HepG2 (cell line): ENCODE data around the gene TIPIN. TPM values are rescaled to one million over a fixed set of nuclear protein-coding genes. Genes with fewer than 3 reads are reported as not detected.

Experiments
- CBX5 ChIP-seq: sonication (generic); formaldehyde crosslinking; IDR thresholded peaks from 2 replicates; pipeline ENCODE4 v1.4.0; 2020; ENCODE audit warnings: missing genetic modification reagents, borderline replicate concordance
- CERS6 ChIP-seq: sonication (generic); formaldehyde crosslinking; IDR thresholded peaks from 2 replicates; pipeline ENCODE4 v1.5.0; 2020; ENCODE audit warnings: missing genetic modification reagents
- ESRRA ChIP-seq: sonication (generic); formaldehyde crosslinking; IDR thresholded peaks from 2 replicates; pipeline ENCODE4 v1.5.1; 2020; ENCODE audit warnings: mild to moderate bottlenecking, low read depth, missing genetic modification reagents
- IKZF5 ChIP-seq: IDR thresholded peaks from 2 replicates; pipeline ENCODE4 v1.6.1; 2018; ENCODE audit warnings: missing genetic modification reagents, mild to moderate bottlenecking, missing compliant biosample characterization
- LRRFIP1 ChIP-seq: sonication (generic); formaldehyde crosslinking; conservative IDR thresholded peaks from 2 replicates; pipeline ENCODE4 v1.4.0; 2020; ENCODE audit warnings: missing genetic modification reagents
- MEIS1 ChIP-seq: sonication (generic); formaldehyde crosslinking; IDR thresholded peaks from 2 replicates; pipeline ENCODE4 v1.9.0; 2021; ENCODE audit warnings: mild to moderate bottlenecking, missing genetic modification reagents, moderate library complexity, borderline replicate concordance
- MIER3 ChIP-seq: IDR thresholded peaks from 2 replicates; pipeline ENCODE4 v1.6.1; 2016; ENCODE audit warnings: missing compliant biosample characterization, borderline replicate concordance
- ONECUT2 ChIP-seq: sonication (generic); formaldehyde crosslinking; IDR thresholded peaks from 2 replicates; pipeline ENCODE4 v1.4.0; 2020; ENCODE audit warnings: missing genetic modification reagents
- PHF8 ChIP-seq: sonication (generic); formaldehyde crosslinking; IDR thresholded peaks from 2 replicates; pipeline ENCODE4 v1.5.0; 2020; ENCODE audit warnings: missing genetic modification reagents
- POGK ChIP-seq: sonication (generic); formaldehyde crosslinking; conservative IDR thresholded peaks from 2 replicates; pipeline ENCODE4 v1.8.0; 2022; ENCODE audit warnings: mild to moderate bottlenecking, moderate library complexity, missing genetic modification reagents
- SKI ChIP-seq: fragments of 450-650 bp; IDR thresholded peaks from one replicate; pipeline ENCODE4 v1.6.1; 2018; ENCODE audit warnings: mild to moderate bottlenecking; ENCODE audit not compliant: partially characterized antibody
- SMAD1 ChIP-seq: sonication (generic); formaldehyde crosslinking; IDR thresholded peaks from 2 replicates; pipeline ENCODE4 v1.4.0; 2020; ENCODE audit warnings: missing genetic modification reagents, low read depth, mild to moderate bottlenecking, borderline replicate concordance
- WIZ ChIP-seq: sonication (generic); formaldehyde crosslinking; IDR thresholded peaks from 2 replicates; pipeline ENCODE4 v1.5.1; 2020; ENCODE audit warnings: mild to moderate bottlenecking, missing genetic modification reagents
- ZBTB7B ChIP-seq: sonication (generic); formaldehyde crosslinking; IDR thresholded peaks from 2 replicates; pipeline ENCODE4 v1.4.0; 2020; ENCODE audit warnings: missing genetic modification reagents
- ZNF138 ChIP-seq: sonication (generic); formaldehyde crosslinking; IDR thresholded peaks from 2 replicates; pipeline ENCODE4 v1.5.0; 2020; ENCODE audit warnings: mild to moderate bottlenecking, low read depth, missing genetic modification reagents
- ZNF276 ChIP-seq: sonication (generic); formaldehyde crosslinking; IDR thresholded peaks from 2 replicates; pipeline ENCODE4 v1.4.0; 2020; ENCODE audit warnings: mild to moderate bottlenecking, low read depth, missing genetic modification reagents
- ZNF44 ChIP-seq: sonication (generic); formaldehyde crosslinking; IDR thresholded peaks from 2 replicates; pipeline ENCODE4 v1.5.1; 2020; ENCODE audit warnings: mild to moderate bottlenecking, missing genetic modification reagents
- ZNF446 ChIP-seq: sonication (generic); formaldehyde crosslinking; IDR thresholded peaks from 2 replicates; pipeline ENCODE4 v1.5.0; 2020; ENCODE audit warnings: mild to moderate bottlenecking, missing genetic modification reagents
- ZSCAN29 ChIP-seq: sonication (generic); formaldehyde crosslinking; conservative IDR thresholded peaks from 2 replicates; pipeline ENCODE4 v1.4.0; 2020; ENCODE audit warnings: mild to moderate bottlenecking, missing genetic modification reagents
- polyA plus RNA-seq, 8 experiments: library from polyadenylated mRNA; depleted of rRNA in 3 of 8; stranded (reverse) in 7 of 8; unstranded in 1 of 8; fragments of >200 nt; fragmentation: Illumina TruSeq in 4 of 8; extraction: Trizol in 4 of 8; gene quantifications; 2 replicates each; pipeline versions ENCODE4 v1.2.1 to v1.2.3, GENCODE V29; 2011 to 2016; ENCODE audit warnings: low read depth in 4 of 8, missing spikeins in 1 of 8, mixed read lengths in 1 of 8; ENCODE audit not compliant: insufficient read depth in 1 of 8
- total RNA-seq, 5 experiments: library from RNA; depleted of rRNA; stranded (reverse); fragments of >200 nt; fragmentation: Illumina TruSeq; extraction: Trizol; gene quantifications; 2 replicates each; pipeline ENCODE4 v1.2.3, GENCODE V29; 2016; ENCODE audit warnings: low read depth in 1 of 5

TIPIN gene
- total and polyA plus RNA-seq, 2 of the 13 experiments (the other 11 are each of a cell fraction or from before 2014, with no cell fraction given), result 2.7 to 28.6 TPM

- TF ChIP-seq WIZ (no peak; the same call in 1 of the 2 replicates), MEIS1 (CRISPR knock-in tag) (peak; percentile 49; the same call in 1 of the 2 replicates), ZNF138 (no peak), ZNF276 (peak; percentile 94), ZSCAN29 (no peak), MIER3 (CRISPR knock-in tag) (no peak; the same call in 1 of the 2 replicates), LRRFIP1 (CRISPR knock-in tag) (no peak), ONECUT2 (CRISPR knock-in tag) (no peak), POGK (CRISPR knock-in tag) (no peak; the same call in 1 of the 2 replicates), ZNF44 (CRISPR knock-in tag) (no peak), CERS6 (CRISPR knock-in tag) (no peak), CBX5 (CRISPR knock-in tag) (peak; percentile 56; the same call in 1 of the 2 replicates), IKZF5 (CRISPR knock-in tag) (peak; percentile 48; the same call in 1 of the 2 replicates), SMAD1 (CRISPR knock-in tag) (no peak; the same call in 1 of the 2 replicates), SKI (no peak), ZBTB7B (CRISPR knock-in tag) (no peak), PHF8 (CRISPR knock-in tag) (peak; percentile 70), ZNF446 (CRISPR knock-in tag) (peak; percentile 74; the same call in 1 of the 2 replicates), ESRRA (CRISPR knock-in tag) (peak; percentile 48; the same call in 1 of the 2 replicates)
Measured at GRCh38 chr15:66356359-66357236, at the start of gene TIPIN (continued).
